Neutrophil (primary cell): ENCODE measurements around the gene EPHA4.

Source experiments
- H3K27ac ChIP-seq: fragments of 200-600 bp; sonication (generic); 2 replicates; pipeline ENCODE4 v1.5.1; 2016; ENCODE audit warnings: mild to moderate bottlenecking, moderate library complexity
- H3K27me3 ChIP-seq: fragments of 200-600 bp; sonication (generic); 2 replicates; pipeline ENCODE4 v1.6.0; 2016; ENCODE audit warnings: mild to moderate bottlenecking
- H3K36me3 ChIP-seq: fragments of 200-600 bp; sonication (generic); 2 replicates; pipeline ENCODE4 v1.5.1; 2017
- H3K4me1 ChIP-seq, 2 experiments: fragments of 200-600 bp in 1 of 2; sonication (generic) in 1 of 2; 1 replicate in 1 of 2; 2 replicates in 1 of 2; pipeline versions ENCODE4 v1.5.1 to v1.6.1; 2013 to 2016; ENCODE audit warnings: low read depth in 1 of 2, low read length in 1 of 2, mild to moderate bottlenecking in 1 of 2, moderate library complexity in 1 of 2; ENCODE audit not compliant: control insufficient read depth in 1 of 2, insufficient read depth in 1 of 2
- H3K4me3 ChIP-seq, 2 experiments: fragments of 200-600 bp in 1 of 2; sonication (generic) in 1 of 2; 1 replicate in 1 of 2; 2 replicates in 1 of 2; pipeline ENCODE4 v1.5.1; 2013 to 2016; ENCODE audit warnings: low read depth in 1 of 2, low read length in 1 of 2, mild to moderate bottlenecking in 1 of 2, moderate library complexity in 1 of 2
- H3K9me3 ChIP-seq: fragments of 200-600 bp; sonication (generic); 2 replicates; pipeline ENCODE4 v1.5.1; 2016
- TF ChIP-seq, protein P1 (sequence below): fragments of 200-600 bp; sonication (generic); IDR thresholded peaks from 2 replicates; pipeline ENCODE4 v1.5.1; 2016; ENCODE audit warnings: antibody characterized with exemption

The EPHA4 gene

GRCh38 chr2:221612161-221612560 is 40.1 kb upstream of the EPHA4 start:
- Histone ChIP-seq H3K27me3 (no peaks in the 10 kb centered on the region), H3K4me3 (no peak overlapping the region), H3K36me3 (no peaks in the 10 kb centered on the region), H3K9me3 (no peaks in the 10 kb centered on the region), H3K4me1 (no peaks in the 10 kb centered on the region), H3K27ac (no peak overlapping the region)
- TF ChIP-seq, protein P1, sequence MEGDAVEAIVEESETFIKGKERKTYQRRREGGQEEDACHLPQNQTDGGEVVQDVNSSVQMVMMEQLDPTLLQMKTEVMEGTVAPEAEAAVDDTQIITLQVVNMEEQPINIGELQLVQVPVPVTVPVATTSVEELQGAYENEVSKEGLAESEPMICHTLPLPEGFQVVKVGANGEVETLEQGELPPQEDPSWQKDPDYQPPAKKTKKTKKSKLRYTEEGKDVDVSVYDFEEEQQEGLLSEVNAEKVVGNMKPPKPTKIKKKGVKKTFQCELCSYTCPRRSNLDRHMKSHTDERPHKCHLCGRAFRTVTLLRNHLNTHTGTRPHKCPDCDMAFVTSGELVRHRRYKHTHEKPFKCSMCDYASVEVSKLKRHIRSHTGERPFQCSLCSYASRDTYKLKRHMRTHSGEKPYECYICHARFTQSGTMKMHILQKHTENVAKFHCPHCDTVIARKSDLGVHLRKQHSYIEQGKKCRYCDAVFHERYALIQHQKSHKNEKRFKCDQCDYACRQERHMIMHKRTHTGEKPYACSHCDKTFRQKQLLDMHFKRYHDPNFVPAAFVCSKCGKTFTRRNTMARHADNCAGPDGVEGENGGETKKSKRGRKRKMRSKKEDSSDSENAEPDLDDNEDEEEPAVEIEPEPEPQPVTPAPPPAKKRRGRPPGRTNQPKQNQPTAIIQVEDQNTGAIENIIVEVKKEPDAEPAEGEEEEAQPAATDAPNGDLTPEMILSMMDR = no peak

DNA sequence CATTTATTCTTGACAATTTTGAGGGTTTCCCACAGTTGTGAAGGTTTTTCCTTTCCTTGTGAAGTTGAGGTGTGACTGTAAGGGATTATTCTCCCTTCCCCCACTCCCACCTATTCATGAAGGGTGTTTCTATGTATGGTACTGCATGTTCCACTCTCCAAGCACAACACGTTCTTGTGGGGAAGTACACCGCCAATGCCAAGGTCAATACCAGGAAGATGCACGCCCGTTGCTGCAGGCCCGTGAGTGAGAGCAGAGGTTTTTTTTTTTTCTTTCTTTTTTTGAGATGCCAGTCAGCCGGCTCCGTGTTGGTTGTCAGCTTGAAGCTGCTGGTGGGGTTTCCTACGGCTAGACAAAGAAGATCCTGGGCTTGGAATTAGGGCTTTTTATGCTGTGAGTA is 38.6 kb upstream of the EPHA4 start:
- no peaks in the 10 kb centered on the region for H3K36me3 ChIP-seq
- TF ChIP-seq, protein P1 = no peak
- H3K4me1 ChIP-seq = no peaks in the 10 kb centered on the region
- H3K27ac ChIP-seq = no peak overlapping the region
- no peak overlapping the region for H3K4me3 ChIP-seq
- H3K27me3 ChIP-seq = no peaks in the 10 kb centered on the region
- no peaks in the 10 kb centered on the region for H3K9me3 ChIP-seq

- H3K9me3 ChIP-seq = no peaks in the 10 kb centered on the region
- H3K4me1 ChIP-seq = no peaks in the 10 kb centered on the region
- TF ChIP-seq, protein P1 = no peak
- no peaks in the 10 kb centered on the region for H3K27me3 ChIP-seq
- H3K36me3 ChIP-seq = no peaks in the 10 kb centered on the region
- H3K27ac ChIP-seq = no peak overlapping the region
- no peak overlapping the region for H3K4me3 ChIP-seq
These were observed 38.2 kb upstream of the EPHA4 start for GRCh38 chr2:221610255-221610654.

- no peaks in the 10 kb centered on the region for H3K4me1 ChIP-seq
- no peak overlapping the region for H3K4me3 ChIP-seq
- no peaks in the 10 kb centered on the region for H3K36me3 ChIP-seq
- TF ChIP-seq, protein P1 = no peak
- H3K9me3 ChIP-seq = no peaks in the 10 kb centered on the region
- no peaks in the 10 kb centered on the region for H3K27me3 ChIP-seq
- H3K27ac ChIP-seq = no peak overlapping the region
These were observed 36.3 kb upstream of the EPHA4 start for GRCh38 chr2:221608442-221608841.

GRCh38 chr2:221606424-221606823 is 34.3 kb upstream of the EPHA4 start:
- Histone ChIP-seq H3K9me3 (no peaks in the 10 kb centered on the region), H3K27ac (no peak overlapping the region), H3K36me3 (no peaks in the 10 kb centered on the region), H3K4me3 (no peak overlapping the region), H3K27me3 (no peaks in the 10 kb centered on the region), H3K4me1 (no peaks in the 10 kb centered on the region)
- TF ChIP-seq, protein P1 = no peak

DNA sequence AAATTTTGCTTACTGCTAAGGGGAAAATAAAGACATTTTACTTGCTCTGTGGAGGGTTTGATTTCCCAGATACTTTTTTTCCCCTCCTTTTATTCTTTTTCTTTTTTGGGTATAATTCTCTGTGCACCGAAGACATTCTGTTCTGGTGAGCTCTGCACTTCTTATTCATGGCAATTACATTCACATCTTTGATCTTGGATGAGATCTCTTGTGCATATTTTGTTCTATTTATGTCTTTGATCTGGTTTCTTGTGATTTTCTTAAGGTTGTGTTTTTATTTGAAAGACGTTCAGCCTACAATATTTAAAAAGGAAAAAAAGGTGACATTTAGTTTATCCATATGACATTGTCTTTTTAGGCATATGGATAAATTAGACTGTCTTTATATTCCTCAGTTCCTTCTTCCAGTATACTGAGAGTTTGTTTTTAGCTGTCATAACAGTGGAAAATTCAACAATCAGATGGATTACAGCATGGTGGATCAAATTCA is 33.7 kb upstream of the EPHA4 start:
- Histone ChIP-seq H3K36me3 (no peaks in the 10 kb centered on the region), H3K27me3 (no peaks in the 10 kb centered on the region), H3K4me1 (no peaks in the 10 kb centered on the region), H3K27ac (no peak overlapping the region), H3K4me3 (no peak overlapping the region), H3K9me3 (no peaks in the 10 kb centered on the region)
- TF ChIP-seq, protein P1 = no peak
